Stomach (tissue), 9 donors: ENCODE data around the gene ARHGAP22. TPM values are rescaled to one million over a fixed set of nuclear protein-coding genes. Genes with fewer than 3 reads are reported as not detected.

ENCODE experiments used
- DNase-seq, 2 donors: peaks; one replicate each; pipeline versions ENCODE4 v3.0.0 to v3.0.0-alpha.2; 2013 to 2019
- H3K27ac ChIP-seq, 5 donors: fragments of 200-600 bp in 4 of 5; sonication (generic) in 4 of 5; one replicate each; pipeline ENCODE4 v1.5.1; 2013 to 2019; ENCODE audit warnings: mild to moderate bottlenecking in 1 of 5, moderate library complexity in 1 of 5
- H3K27me3 ChIP-seq, 3 donors: fragments of 200-600 bp; sonication (generic); one replicate each; pipeline ENCODE4 v1.5.1; 2017 to 2019; ENCODE audit warnings: mixed run types in 1 of 3
- H3K36me3 ChIP-seq, 4 donors: fragments of 200-600 bp; sonication (generic); 1 replicate in 3 of 4; 2 replicates in 1 of 4; pipeline ENCODE4 v1.5.1; 2016 to 2019
- H3K4me1 ChIP-seq, 4 donors: fragments of 200-600 bp; sonication (generic); one replicate each; pipeline ENCODE4 v1.5.1; 2016 to 2019
- H3K4me3 ChIP-seq, 4 donors: fragments of 200-600 bp; sonication (generic) in 3 of 4; one replicate each; pipeline ENCODE4 v1.5.1; 2016 to 2019; ENCODE audit warnings: mild to moderate bottlenecking in 1 of 4
- H3K9me3 ChIP-seq, 4 donors: fragments of 200-600 bp; sonication (generic); one replicate each; pipeline ENCODE4 v1.5.1; 2016 to 2019
- EP300 ChIP-seq: sonication (generic); formaldehyde crosslinking; IDR thresholded peaks from one replicate; pipeline ENCODE4 v1.6.1; 2017; ENCODE audit warnings: antibody characterized with exemption
- POLR2A ChIP-seq, 4 donors: fragments of 450-650 bp; IDR thresholded peaks; one replicate each; pipeline ENCODE4 v1.6.1; 2016; ENCODE audit warnings: antibody characterized with exemption in 4 of 4, control low read depth in 2 of 4, mild to moderate bottlenecking in 1 of 4, moderate library complexity in 1 of 4
- POLR2AphosphoS5 ChIP-seq, 3 donors: sonication (generic); formaldehyde crosslinking; IDR thresholded peaks; one replicate each; pipeline ENCODE4 v1.6.1; 2016; ENCODE audit warnings: antibody characterized with exemption in 3 of 3
- WGBS, 5 donors: extraction: QIAGEN DNeasy Blood & Tissue Kit in 3 of 5; methylation state at CpG; one replicate each; pipeline versions ENCODE4 v1.1.5 to v1.1.7; 2013 to 2018; 5-methylcytosine and 5-hydroxymethylcytosine counted together
- intact Hi-C: fragments of 100-400 bp; cut with DNase I; formaldehyde crosslinking; loops from one replicate; pipeline ENCODE4 v1.15.1; 2023; ENCODE audit warnings: low total_unique reads
- polyA plus RNA-seq, 3 donors: library from polyadenylated mRNA; stranded (reverse); fragments of 200-250 nt; gene quantifications; one replicate each; pipeline ENCODE4 v1.2.3, GENCODE V29; 2013
- total RNA-seq, 5 donors: library from RNA; depleted of rRNA; stranded (reverse); fragments of >200 nt; gene quantifications; one replicate each; pipeline versions ENCODE4 v1.1.0 to v1.2.3, GENCODE V29; 2014 to 2016
- TF ChIP-seq, protein P1 (sequence below), 7 experiments: fragments of 450-650 bp in 4 of 7; fragments of 200-600 bp in 3 of 7; sonication (generic) in 3 of 7; IDR thresholded peaks; one replicate each; pipeline ENCODE4 v1.5.1; 2016 to 2019; ENCODE audit warnings: antibody characterized with exemption in 7 of 7, control low read depth in 2 of 7, mild to moderate bottlenecking in 1 of 7
- donor health status: healthy with polysubstance abuse.
- donor health status: Bipolar disorder and iron deficiency.
- donor health status: healthy.

Gene ARHGAP22
- total and polyA plus RNA-seq, 8 donors, result 1.3 to 28.6 (median 2.2) TPM; not detected in 1

DNA sequence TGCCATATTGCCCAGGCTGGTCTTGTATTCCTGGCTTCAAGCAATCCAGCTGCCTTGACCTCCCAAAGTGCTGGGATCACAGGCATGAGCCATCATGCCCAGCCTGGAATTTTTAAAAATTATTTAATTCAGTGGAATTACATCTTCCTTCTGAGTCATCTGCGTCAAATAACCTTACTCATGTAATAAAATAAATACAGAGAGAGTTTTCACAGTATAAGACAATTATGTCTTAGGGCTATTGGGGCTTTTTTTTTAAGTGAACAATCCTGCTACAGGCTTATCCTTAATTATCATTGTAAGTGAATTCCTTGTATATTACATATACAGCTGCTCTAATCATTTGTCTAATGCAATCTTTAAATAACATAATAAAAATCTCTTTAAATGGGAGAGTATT, 190.1 kb downstream of the ARHGAP22 start:
- peaks cover 0 to 42% (median 34%) of the 10 kb centered on the region in 4 donors for H3K36me3 ChIP-seq
- H3K9me3 ChIP-seq, result peaks cover 0 to 18% (median 14%) of the 10 kb centered on the region in 4 donors
- WGBS, 5 donors, result 90 to 100% (median 94%) methylated on average over 1 of the region's 1 CpG
- TF ChIP-seq POLR2AphosphoS5 (IDR thresholded peaks at IDR 0.05) (no peak), POLR2A (IDR thresholded peaks at IDR 0.05) (no peak), EP300 (no peak)
- TF ChIP-seq, protein P1, sequence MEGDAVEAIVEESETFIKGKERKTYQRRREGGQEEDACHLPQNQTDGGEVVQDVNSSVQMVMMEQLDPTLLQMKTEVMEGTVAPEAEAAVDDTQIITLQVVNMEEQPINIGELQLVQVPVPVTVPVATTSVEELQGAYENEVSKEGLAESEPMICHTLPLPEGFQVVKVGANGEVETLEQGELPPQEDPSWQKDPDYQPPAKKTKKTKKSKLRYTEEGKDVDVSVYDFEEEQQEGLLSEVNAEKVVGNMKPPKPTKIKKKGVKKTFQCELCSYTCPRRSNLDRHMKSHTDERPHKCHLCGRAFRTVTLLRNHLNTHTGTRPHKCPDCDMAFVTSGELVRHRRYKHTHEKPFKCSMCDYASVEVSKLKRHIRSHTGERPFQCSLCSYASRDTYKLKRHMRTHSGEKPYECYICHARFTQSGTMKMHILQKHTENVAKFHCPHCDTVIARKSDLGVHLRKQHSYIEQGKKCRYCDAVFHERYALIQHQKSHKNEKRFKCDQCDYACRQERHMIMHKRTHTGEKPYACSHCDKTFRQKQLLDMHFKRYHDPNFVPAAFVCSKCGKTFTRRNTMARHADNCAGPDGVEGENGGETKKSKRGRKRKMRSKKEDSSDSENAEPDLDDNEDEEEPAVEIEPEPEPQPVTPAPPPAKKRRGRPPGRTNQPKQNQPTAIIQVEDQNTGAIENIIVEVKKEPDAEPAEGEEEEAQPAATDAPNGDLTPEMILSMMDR (IDR thresholded peaks at IDR 0.05), result no peak
- no peak overlapping the region for H3K27ac ChIP-seq
- H3K4me1 ChIP-seq, result peaks cover 0 to 7% (median 0%) of the 10 kb centered on the region in 4 donors
- H3K4me3 ChIP-seq, result no peak overlapping the region
- DNase-seq, result no peak
- no peaks in the 10 kb centered on the region for H3K27me3 ChIP-seq
- intact Hi-C loops, result no loop called here

DNA sequence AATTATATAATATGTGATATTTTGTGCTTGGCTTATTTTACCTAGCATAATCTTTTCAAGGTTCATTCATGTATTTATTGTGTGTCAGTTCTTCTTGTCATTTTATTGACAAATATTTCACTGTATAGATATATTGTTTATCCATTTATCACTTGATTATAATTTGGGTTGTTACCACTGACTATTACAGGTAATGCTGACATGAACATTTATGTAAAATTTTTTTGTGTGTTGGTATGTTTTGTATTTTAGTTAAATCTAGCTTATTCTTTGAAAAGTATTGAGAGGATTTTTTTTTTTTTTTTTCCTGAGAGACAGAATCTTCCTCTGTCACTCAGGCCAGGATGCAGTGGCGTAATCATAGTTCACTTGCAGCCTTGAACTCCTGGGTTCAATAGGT, 190.7 kb downstream of the ARHGAP22 start:
- no peaks in the 10 kb centered on the region for H3K27me3 ChIP-seq
- TF ChIP-seq POLR2A (IDR thresholded peaks at IDR 0.05) (no peak), POLR2AphosphoS5 (IDR thresholded peaks at IDR 0.05) (no peak), EP300 (no peak)
- TF ChIP-seq, protein P1 (IDR thresholded peaks at IDR 0.05), result no peak
- no peak for DNase-seq
- H3K4me1 ChIP-seq, result peaks cover 0 to 7% (median 0%) of the 10 kb centered on the region in 4 donors
- H3K27ac ChIP-seq, result no peak overlapping the region
- H3K4me3 ChIP-seq, result no peak overlapping the region
- 92 to 100% (median 100%) methylated on average over 1 of the region's 1 CpG for WGBS, 5 donors
- intact Hi-C loops, result no loop called here
- peaks cover 0 to 18% (median 14%) of the 10 kb centered on the region in 4 donors for H3K9me3 ChIP-seq
- peaks cover 0 to 47% (median 37%) of the 10 kb centered on the region in 4 donors for H3K36me3 ChIP-seq

DNA sequence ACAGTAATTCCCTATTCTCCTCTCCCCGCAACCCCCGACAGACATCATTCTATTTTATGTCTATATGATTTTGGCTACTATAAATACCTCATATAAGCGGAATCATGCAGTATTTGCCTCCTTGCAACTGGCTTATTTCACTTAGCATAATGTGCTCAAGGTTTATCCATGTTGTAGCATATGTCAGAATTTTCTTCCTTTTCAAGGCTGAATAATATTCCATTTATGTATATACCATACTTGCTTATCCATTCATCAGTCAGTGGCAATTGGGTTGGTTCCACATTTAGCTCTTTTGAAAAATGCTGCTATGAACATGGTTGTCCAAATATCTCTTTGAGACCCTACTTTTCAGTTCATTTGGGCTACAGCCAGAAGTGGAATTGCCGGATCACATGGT, 191.9 kb downstream of the ARHGAP22 start:
- WGBS, 5 donors, result 95 to 99% (median 98%) methylated on average over 4 of the region's 4 CpGs

DNA sequence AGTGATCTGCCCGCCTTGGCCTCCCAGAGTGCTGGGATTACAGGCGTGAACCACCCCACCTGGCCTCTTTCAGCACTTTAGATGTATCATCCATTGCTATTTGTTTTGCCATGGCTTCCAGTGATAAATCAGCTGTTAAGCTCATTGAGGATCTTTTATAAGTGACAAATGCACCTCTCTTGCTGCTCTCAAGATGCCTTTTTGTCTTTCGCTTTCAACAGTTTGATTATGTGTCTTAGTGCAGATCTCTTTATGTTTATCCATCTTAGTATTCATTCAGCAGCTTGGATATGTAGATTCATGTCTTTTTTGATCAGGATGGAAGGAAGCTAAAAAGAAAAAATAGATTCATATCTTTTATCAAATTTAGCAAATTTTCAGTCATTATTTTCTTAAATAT, 192.8 kb downstream of the ARHGAP22 start:
- H3K9me3 ChIP-seq, result peaks cover 0 to 18% (median 14%) of the 10 kb centered on the region in 4 donors
- no peak overlapping the region for H3K4me3 ChIP-seq
- peaks cover 0 to 55% (median 41%) of the 10 kb centered on the region in 4 donors for H3K36me3 ChIP-seq
- H3K27ac ChIP-seq, result no peak overlapping the region
- DNase-seq, result no peak
- H3K4me1 ChIP-seq, result peaks cover 0 to 5% (median 0%) of the 10 kb centered on the region in 4 donors
- 98 to 100% (median 98%) methylated on average over 3 of the region's 3 CpGs for WGBS, 5 donors
- no peak for TF ChIP-seq POLR2AphosphoS5 (IDR thresholded peaks at IDR 0.05)
- no peak for TF ChIP-seq POLR2A (IDR thresholded peaks at IDR 0.05)
- TF ChIP-seq, protein P1 (IDR thresholded peaks at IDR 0.05), result no peak
- no peak for TF ChIP-seq EP300
- intact Hi-C loops, result no loop called here
- no peaks in the 10 kb centered on the region for H3K27me3 ChIP-seq

More for the DNA sequence above, 191.9 kb downstream of the ARHGAP22 start:
- Histone ChIP-seq H3K9me3 (peaks cover 0 to 18% (median 14%) of the 10 kb centered on the region in 4 donors), H3K36me3 (peaks cover 0 to 55% (median 41%) of the 10 kb centered on the region in 4 donors), H3K27me3 (no peaks in the 10 kb centered on the region), H3K4me1 (peaks cover 0 to 7% (median 0%) of the 10 kb centered on the region in 4 donors), H3K27ac (no peak overlapping the region), H3K4me3 (no peak overlapping the region)
- TF ChIP-seq EP300, result no peak
- no peak for TF ChIP-seq POLR2AphosphoS5 (IDR thresholded peaks at IDR 0.05)
- intact Hi-C loops, result no loop called here
- DNase-seq, result no peak

DNA sequence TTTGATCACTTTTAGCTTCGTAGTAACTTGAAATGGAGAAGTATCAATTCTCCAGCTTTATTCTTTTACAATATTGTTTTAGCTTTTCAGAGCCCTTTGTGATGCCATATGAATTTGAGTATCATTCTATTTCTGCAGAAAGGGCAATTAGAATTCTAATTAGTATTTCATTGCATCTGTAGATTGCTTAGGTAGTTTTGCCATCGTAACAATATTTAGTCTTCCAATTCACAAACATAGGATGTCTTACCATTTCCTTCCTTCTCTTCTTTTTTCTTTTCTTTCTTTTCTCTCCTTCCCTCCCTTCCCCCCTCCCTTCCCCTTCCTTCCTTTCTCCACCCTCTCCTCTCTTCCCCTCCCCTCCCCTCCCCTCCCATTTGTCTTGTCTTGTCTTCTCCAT, 193.4 kb downstream of the ARHGAP22 start:
- 90 to 99% (median 94%) methylated on average over 2 of the region's 2 CpGs for WGBS, 5 donors

More for the DNA sequence above, 193.4 kb downstream of the ARHGAP22 start:
- H3K27ac ChIP-seq, result no peak overlapping the region
- DNase-seq, result no peak
- H3K4me3 ChIP-seq, result no peak overlapping the region
- H3K9me3 ChIP-seq, result peaks cover 0 to 18% (median 14%) of the 10 kb centered on the region in 4 donors
- H3K36me3 ChIP-seq, result peaks cover 0 to 55% (median 42%) of the 10 kb centered on the region in 4 donors
- TF ChIP-seq, protein P1 (IDR thresholded peaks at IDR 0.05), result no peak
- TF ChIP-seq EP300 (no peak), POLR2A (IDR thresholded peaks at IDR 0.05) (no peak), POLR2AphosphoS5 (IDR thresholded peaks at IDR 0.05) (no peak)
- H3K27me3 ChIP-seq, result no peaks in the 10 kb centered on the region
- intact Hi-C loops, result no loop called here
- no peaks in the 10 kb centered on the region for H3K4me1 ChIP-seq
